ENCODE measurements around the gene HOXD10. TPM values are rescaled to one million over a fixed set of nuclear protein-coding genes. Genes with fewer than 3 reads are reported as not detected.

The HOXD10 gene
- total RNA-seq, 2 experiments from 2014 or later, result not detected

DNA sequence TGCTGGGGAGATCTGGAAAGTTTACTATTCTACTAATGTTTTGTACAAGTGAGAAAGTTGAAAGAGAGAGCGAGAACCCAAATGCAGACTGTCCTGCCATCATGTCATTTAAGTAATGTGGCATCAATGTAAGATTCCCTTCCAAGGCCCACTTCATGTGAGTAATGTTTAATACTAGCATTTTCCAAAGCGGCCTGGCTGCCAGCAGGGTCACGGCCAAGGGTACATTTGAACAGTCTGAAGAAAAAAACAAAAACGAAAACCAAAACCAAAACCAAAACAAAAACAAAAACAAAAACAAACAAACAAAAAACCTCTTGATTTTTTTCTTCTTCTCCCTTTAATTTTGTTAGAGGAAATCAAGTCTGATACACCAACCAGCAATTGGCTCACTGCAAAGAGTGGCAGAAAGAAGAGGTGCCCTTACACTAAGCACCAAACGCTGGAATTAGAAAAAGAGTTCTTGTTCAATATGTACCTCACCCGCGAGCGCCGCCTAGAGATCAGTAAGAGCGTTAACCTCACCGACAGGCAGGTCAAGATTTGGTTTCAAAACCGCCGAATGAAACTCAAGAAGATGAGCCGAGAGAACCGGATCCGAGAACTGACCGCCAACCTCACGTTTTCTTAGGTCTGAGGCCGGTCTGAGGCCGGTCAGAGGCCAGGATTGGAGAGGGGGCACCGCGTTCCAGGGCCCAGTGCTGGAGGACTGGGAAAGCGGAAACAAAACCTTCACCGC lies 2.2 kb downstream of the HOXD10 start:
- BruUV-seq (replicated peaks), result no TSS peak
- H3K27ac ChIP-seq (ENCODE audit: low read depth, low read length, poor library complexity, severe bottlenecking), result no peak overlapping the region
- no peaks in the 10 kb centered on the region for H3K9me2 ChIP-seq (ENCODE audit: insufficient read depth, low read length)
- peak; percentile 50 for DNase-seq (ENCODE audit: low spot score)
- no peak overlapping the region for H3K4me3 ChIP-seq (ENCODE audit: low read depth, low read length, poor library complexity, severe bottlenecking)
- no peaks in the 10 kb centered on the region for H3K79me2 ChIP-seq (ENCODE audit: insufficient read depth, low read depth, low read length)
- no peak overlapping the region for H2AFZ ChIP-seq (ENCODE audit: low read length)
- H3K36me3 ChIP-seq (ENCODE audit: insufficient read depth, low read length), result no peaks in the 10 kb centered on the region
- no peak overlapping the region for H3K4me2 ChIP-seq (ENCODE audit: low read length)
- TF ChIP-seq, protein P1, sequence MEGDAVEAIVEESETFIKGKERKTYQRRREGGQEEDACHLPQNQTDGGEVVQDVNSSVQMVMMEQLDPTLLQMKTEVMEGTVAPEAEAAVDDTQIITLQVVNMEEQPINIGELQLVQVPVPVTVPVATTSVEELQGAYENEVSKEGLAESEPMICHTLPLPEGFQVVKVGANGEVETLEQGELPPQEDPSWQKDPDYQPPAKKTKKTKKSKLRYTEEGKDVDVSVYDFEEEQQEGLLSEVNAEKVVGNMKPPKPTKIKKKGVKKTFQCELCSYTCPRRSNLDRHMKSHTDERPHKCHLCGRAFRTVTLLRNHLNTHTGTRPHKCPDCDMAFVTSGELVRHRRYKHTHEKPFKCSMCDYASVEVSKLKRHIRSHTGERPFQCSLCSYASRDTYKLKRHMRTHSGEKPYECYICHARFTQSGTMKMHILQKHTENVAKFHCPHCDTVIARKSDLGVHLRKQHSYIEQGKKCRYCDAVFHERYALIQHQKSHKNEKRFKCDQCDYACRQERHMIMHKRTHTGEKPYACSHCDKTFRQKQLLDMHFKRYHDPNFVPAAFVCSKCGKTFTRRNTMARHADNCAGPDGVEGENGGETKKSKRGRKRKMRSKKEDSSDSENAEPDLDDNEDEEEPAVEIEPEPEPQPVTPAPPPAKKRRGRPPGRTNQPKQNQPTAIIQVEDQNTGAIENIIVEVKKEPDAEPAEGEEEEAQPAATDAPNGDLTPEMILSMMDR (conservative IDR thresholded peaks at IDR 0.05; ENCODE audit: low read length), result peak; percentile 83
- TF ChIP-seq EZH2phosphoT487 (IDR thresholded peaks at IDR 0.05; ENCODE audit: borderline replicate concordance, low read depth, low read length), result no peak
- no peaks in the 10 kb centered on the region for H3K9me3 ChIP-seq (ENCODE audit: low read length)
- POLR2A ChIA-PET, result no interaction called here
- no peaks in the 10 kb centered on the region for H3K4me1 ChIP-seq (ENCODE audit: insufficient read depth, low read length, poor library complexity, severe bottlenecking)
- H4K20me1 ChIP-seq (ENCODE audit: insufficient read depth, low read length), result no peaks in the 10 kb centered on the region
- CTCF ChIA-PET (ENCODE audit: unreplicated experiment), result no interaction called here
- intact Hi-C loops (cut with micrococcal nuclease; ENCODE audit: unreplicated experiment), result no loop called here

DNA sequence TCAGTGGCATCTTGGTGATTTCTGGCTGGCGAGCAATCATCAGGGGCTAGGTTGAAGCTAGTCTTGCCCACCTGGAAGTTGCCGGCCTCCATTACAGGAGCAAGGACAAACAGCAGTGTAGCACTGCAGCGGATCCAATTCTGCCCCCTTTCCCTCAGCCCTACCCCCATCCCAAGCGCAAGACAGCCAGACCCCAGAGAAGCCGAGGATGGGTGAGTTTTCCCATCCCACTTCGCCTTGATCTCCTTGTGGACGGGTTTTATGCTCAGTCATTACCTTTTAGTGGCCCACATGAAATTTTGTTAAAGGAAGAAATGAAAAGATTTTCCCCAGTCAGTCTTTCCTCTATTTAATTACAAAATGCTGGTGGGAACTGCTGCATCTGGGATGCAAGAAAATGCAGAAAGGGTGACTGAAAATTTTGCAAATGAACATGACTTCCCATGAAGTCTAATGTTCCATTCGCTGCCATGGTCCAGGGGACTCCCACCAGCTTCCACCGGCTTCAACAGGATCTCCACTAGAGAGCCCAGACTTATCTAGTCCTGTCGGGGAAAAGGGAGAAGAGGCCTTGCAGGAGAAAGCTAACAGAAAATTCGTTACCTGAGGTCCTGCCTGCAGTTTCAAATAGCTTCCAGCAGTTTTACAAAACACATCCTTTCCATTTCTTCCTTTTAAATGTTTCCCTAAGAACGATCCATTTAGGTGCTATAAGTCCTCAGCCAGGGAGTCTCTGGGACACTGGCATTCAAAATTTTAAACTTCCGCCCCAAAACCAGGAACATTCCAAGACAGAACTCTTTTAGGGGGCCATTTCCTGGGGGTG lies 4.0 kb downstream of the HOXD10 start:
- BruUV-seq (replicated peaks), result no TSS peak
- no peaks in the 10 kb centered on the region for H3K9me3 ChIP-seq (ENCODE audit: low read length)
- H3K36me3 ChIP-seq (ENCODE audit: insufficient read depth, low read length), result no peaks in the 10 kb centered on the region
- no peak overlapping the region for H2AFZ ChIP-seq (ENCODE audit: low read length)
- H3K27ac ChIP-seq (ENCODE audit: low read depth, low read length, poor library complexity, severe bottlenecking), result no peak overlapping the region
- no peaks in the 10 kb centered on the region for H3K4me1 ChIP-seq (ENCODE audit: insufficient read depth, low read length, poor library complexity, severe bottlenecking)
- POLR2A ChIA-PET, result interaction anchor here (0.6 kb wide), 1 partner anchor 762 kb away, joined by 3 read pairs; no protein-coding TSS in a partner anchor
- TF ChIP-seq EZH2phosphoT487 (IDR thresholded peaks at IDR 0.05; ENCODE audit: borderline replicate concordance, low read depth, low read length), result no peak
- DNase-seq (ENCODE audit: low spot score), result no peak
- no peaks in the 10 kb centered on the region for H3K79me2 ChIP-seq (ENCODE audit: insufficient read depth, low read depth, low read length)
- no peaks in the 10 kb centered on the region for H3K9me2 ChIP-seq (ENCODE audit: insufficient read depth, low read length)
- H3K4me2 ChIP-seq (ENCODE audit: low read length), result no peak overlapping the region
- CTCF ChIA-PET (ENCODE audit: unreplicated experiment), result no interaction called here
- no peaks in the 10 kb centered on the region for H4K20me1 ChIP-seq (ENCODE audit: insufficient read depth, low read length)
- intact Hi-C loops (cut with micrococcal nuclease; ENCODE audit: unreplicated experiment), result no loop called here
- H3K4me3 ChIP-seq (ENCODE audit: low read depth, low read length, poor library complexity, severe bottlenecking), result no peak overlapping the region

DNA sequence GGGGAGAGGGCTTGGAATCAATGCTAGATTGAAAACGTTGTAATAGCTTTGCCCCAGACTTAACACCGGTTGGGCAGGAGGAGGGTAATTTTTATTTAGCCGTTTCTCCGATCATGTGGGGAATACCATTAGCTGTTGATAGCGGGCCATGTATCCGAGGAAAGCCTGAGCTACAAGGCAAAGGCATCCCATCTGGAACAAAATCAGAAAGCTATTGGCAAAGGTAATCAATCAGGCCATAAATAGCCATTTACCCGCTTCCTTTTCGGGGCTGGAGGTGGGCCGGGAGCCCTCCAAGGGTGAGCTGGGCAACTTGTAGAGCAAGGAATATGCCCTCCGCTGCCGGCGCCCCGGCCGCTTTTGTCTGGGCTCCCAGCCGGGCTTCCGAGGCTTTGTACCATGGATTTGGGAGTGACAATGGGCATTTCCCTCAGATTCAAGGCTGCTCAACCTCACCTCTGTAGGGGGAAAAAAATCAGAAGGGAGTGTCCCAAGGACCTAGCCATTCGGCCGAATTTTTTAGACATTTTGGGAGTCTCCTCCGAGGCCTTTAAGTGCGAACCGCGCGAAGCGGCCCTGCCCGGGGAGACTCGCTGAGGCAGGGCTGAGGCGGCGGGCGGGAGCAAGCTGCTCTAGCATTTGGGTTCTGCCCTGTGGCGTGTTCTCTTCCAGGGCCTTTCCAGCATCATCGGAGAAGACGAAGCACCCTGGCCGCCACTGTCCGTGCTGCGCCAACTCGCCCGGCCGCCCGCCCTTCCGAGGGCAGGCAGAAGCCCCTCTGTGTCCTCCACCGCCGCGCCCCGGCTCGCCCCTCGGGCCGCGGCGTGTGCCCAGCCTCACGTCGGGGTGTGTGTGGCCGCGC lies 4.8 kb downstream of the HOXD10 start:
- Histone ChIP-seq H3K4me3 (ENCODE audit: low read depth, low read length, poor library complexity, severe bottlenecking) (no peak overlapping the region), H3K79me2 (ENCODE audit: insufficient read depth, low read depth, low read length) (no peaks in the 10 kb centered on the region), H3K4me2 (ENCODE audit: low read length) (no peak overlapping the region), H4K20me1 (ENCODE audit: insufficient read depth, low read length) (no peaks in the 10 kb centered on the region), H3K9me3 (ENCODE audit: low read length) (no peaks in the 10 kb centered on the region), H3K27ac (ENCODE audit: low read depth, low read length, poor library complexity, severe bottlenecking) (no peak overlapping the region), H3K4me1 (ENCODE audit: insufficient read depth, low read length, poor library complexity, severe bottlenecking) (no peaks in the 10 kb centered on the region), H3K9me2 (ENCODE audit: insufficient read depth, low read length) (no peaks in the 10 kb centered on the region), H3K36me3 (ENCODE audit: insufficient read depth, low read length) (no peaks in the 10 kb centered on the region), H2AFZ (ENCODE audit: low read length) (no peak overlapping the region)
- TF ChIP-seq, protein P1 (conservative IDR thresholded peaks at IDR 0.05; ENCODE audit: low read length), result no peak
- no peak for TF ChIP-seq EZH2phosphoT487 (IDR thresholded peaks at IDR 0.05; ENCODE audit: borderline replicate concordance, low read depth, low read length)
- POLR2A ChIA-PET, result no interaction called here
- CTCF ChIA-PET (ENCODE audit: unreplicated experiment), result no interaction called here
- intact Hi-C loops (cut with micrococcal nuclease; ENCODE audit: unreplicated experiment), result no loop called here
- no peak for DNase-seq (ENCODE audit: low spot score)
- BruUV-seq (replicated peaks), result no TSS peak
